ENCODE results near the gene WTIP.
"Not testable (repeated sequence)": the region's sequence is repeated elsewhere in the genome, so short reads cannot be mapped to it uniquely, and the experiment has no call there.

WTIP gene

DNA sequence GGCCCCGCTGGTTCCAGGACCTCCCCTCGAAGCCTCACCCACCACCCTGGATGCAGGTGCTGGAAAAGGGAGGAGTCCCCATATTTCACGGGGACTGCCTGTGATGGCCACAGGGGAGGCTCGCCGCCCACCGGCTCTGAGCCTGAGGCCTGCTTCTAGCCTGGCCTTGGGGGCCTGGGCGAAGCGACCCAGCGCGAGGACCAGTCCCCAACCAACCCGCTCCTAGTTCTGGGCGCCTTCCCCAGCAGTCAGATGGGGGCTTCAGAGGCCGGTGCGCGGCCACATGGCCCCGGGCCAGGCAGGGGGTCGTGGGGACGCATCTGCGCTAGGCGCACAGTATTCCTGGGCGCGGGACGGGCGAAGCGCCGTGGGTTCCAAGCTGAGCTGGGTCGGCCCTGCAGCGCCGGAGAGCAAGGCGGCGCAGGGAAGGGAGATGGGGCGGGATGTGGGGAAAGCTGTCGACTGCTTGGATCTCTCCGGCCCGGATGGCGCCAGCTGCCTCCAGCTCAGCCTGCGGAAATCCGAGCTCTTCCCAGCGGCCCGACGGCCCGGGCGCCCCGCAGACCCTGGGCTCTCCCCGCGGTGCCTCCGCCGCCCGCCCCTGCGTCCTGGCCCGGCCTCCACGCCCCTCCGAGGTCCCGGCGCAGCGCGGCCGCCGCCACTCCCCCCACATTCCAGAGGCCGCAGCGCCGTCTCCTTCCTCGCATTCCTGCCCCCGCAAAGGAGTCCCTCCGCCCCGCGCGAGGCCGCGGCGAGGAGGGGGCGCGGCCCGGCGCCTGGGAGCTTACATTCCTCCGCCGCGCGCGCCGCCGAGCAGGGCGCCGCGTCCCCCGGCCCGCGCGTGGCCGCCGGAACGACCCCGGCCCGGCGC, at the start of gene WTIP:
TSS of gene WTIP (plus strand) at position 788 of the 871 bp plus-strand sequence. CDS start 217 bp downstream, outside the sequence.
- DNase-seq: peak; percentile 48

DNA sequence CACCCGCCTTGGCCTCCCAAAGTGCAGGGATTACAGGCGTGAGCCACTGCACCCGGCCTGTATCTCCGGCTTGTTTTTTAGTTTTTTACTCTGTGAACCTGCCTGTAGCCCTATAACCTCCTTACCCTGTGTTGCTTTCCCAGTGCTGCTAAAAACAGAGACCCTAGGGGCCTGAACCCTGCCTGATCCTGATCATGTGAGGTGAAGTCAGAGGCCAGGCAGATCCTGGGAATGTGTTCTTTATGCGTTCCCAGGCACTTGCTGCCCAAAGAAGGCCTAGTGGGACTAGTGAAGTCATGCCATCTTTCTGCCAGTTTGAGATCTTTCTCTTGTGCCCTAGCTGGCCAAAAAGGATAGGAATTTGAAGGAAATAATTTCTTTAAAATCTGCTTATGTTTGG, 48.8 kb upstream of the WTIP start:
- DNase-seq: no peak

DNA sequence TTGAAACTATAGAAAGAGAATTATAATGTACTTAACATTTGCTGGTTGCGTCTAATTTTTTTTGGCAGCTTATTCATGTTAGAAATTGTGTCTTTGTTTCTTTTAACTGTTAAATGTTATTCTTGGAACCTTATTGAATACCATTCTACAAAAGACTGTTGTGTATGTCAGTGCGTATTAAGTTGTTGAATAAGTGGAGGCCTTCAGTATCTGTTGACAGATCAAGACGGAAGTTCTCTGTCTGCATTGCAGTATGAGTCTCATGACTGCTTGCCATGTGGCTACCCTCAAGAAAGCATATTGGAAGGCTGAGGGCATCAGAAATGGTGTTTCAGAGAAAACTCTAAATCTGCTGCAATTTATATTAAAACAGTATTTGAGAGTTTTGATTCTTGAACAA, 44.8 kb upstream of the WTIP start:
- no peak for DNase-seq

DNA sequence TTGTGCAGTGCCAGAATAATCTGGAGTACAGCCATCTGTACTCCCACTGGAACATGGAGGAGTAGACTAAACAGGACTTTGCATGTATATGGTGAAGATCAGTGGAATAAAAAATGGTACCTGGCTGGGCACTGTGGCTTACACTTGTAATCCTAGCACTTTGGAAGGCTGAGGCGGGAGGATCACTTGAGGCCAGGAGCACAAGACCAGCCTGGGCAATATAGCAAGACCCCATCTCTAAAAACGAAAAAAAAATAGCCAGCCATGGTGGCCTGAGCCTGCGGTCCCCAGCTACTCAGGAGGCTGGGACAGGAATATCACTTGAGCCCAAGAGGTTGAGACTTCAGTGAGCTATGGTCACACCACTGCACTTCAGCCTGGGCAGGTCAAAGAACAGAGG, 33.4 kb upstream of the WTIP start:
- DNase-seq: no peak

DNA sequence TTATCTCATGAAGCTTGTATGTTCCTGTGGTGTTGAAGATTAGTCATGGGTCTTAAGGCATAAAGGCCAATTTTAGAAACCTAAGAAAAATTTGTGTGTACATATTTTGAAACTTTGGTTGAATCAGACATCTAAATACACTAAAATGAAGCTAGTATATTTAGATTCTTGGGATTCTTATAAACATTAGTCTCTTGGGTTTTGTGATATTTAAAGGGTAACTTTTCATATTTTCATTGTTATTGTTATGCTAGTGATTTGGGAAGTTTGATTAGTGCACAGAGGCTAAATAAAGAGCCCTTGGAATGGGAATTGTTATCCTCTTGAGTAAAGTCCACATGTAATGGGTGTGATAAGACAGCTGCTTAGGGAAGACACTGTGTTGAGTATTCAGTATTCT, 28.8 kb upstream of the WTIP start:
- no peak for DNase-seq

DNA sequence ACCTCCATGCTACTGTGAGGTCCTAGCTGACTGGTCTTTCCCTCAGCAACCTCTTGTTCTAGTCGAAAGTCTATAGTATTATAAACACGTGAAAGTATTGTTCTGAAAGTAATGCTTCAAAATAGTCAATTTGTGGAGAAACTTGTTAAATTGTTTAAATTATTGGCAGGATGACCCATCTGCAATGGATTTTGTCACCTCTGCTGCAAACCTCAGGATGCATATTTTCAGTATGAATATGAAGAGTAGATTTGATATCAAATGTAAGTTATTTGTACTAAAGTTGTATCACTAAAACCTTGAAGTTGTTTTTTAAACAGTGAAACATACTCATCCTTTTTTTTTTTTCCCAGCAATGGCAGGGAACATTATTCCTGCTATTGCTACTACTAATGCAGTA, 27.5 kb upstream of the WTIP start:
- no peak for DNase-seq

DNA sequence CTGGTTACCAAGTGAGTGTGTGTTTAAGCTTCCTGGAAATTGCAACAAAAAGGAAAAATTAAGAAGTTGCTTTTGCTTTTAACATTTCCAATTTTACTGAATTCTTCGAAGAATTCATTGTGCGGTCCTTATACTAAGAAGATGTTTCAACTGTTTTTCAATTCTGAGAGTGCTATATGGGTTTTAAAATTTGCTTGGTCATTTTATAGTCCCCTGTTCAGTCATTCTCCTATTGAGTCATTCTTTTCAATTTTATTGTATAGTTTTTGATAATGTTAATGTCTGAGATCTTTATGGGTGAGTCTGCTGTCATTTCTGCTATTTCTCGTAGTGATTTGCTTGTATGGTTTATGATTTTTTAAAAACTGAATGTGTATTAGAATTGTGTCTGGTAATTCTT, 26.9 kb upstream of the WTIP start:
- no peak for DNase-seq

DNA sequence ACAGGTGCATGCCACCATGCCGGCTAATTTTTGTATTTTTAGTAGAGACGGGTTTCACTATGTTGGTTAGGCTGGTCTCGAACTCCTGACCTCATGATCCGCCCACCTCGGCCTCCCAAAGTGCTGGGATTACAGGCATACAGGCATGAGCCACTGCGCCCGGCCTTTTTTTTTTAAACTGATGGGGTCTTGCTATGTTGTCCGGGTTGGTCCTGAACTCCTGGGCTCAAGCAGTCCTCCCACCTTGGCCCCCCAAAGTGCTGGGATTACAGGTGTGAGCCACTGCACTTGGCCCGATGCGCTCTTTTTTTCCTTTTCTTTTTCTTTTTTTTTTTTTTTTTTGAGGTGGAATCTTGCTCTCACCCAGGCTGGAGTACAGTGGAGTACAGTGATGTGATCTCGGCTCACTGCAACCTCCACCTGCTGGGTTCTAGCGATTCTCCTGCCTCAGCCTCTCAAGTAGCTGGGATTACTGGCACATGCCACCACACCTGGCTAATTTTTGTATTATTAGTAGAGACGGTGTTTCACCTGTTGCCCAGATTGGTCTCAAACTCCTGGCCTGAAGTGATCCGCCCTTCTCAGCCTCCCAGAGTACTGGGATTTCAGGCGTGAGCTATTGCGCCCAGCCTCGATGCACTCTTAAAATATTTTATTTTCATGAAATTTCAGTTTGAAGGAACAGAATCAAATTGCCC, 25.6 kb upstream of the WTIP start:
- not testable (repeated sequence) for DNase-seq

DNA sequence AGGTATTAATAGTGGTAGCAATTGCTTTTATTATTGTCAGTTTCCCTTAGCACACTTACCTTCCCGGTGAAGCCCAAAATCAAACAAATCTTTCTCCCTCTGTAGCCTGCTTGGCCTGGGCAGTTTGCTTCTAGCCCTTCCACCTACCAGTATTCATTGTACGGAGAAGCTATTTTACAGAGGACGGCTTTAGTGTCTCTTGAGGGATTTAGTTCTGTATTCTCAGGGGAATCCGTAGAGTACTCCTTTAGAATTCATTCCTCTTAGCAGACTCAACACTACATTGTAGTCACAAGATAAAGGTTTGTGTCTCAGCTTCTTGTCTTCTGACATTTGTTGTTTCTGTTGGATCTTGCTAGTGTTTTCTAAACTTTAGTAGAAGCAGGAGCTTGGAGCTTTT, 24.1 kb upstream of the WTIP start:
- no peak for DNase-seq

DNA sequence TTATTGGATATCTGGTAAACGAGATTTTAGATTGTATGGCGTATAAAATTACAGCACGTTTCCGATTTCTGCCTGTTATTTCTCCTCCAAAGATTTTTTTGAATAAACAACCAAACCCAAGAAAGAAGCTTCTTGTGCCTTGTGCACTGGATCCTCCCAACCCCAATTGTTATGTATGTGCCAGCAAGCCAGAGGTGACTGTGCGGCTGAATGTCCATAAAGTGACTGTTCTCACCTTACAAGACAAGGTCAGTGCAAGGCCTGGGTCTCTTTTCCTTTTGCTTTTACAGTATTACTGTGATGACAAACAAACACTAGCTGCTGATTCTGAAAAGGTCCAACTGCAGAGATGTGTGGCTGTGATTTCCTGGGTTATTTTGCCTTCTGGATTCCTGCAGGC, 22.9 kb upstream of the WTIP start:
- DNase-seq: no peak

DNA sequence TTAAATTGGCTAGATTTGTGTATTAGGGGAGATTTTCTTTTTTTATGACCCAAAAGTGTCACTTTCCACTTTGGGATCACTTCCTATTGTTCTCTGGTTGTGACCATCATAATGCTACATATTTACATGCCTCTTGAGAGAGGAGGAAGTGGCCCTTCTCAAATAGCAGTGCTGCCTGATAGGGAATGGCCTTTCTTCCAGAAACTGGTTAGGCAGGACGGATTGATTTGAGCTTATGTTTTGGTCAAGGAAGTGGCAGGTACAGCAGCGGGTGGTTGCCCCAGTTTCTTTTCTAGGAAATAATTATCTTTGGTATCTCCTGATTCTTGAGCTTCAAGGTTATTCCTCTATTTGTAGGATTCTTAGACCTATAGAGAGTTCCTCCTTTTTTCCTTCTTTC, 21.9 kb upstream of the WTIP start:
- no peak for DNase-seq

DNA sequence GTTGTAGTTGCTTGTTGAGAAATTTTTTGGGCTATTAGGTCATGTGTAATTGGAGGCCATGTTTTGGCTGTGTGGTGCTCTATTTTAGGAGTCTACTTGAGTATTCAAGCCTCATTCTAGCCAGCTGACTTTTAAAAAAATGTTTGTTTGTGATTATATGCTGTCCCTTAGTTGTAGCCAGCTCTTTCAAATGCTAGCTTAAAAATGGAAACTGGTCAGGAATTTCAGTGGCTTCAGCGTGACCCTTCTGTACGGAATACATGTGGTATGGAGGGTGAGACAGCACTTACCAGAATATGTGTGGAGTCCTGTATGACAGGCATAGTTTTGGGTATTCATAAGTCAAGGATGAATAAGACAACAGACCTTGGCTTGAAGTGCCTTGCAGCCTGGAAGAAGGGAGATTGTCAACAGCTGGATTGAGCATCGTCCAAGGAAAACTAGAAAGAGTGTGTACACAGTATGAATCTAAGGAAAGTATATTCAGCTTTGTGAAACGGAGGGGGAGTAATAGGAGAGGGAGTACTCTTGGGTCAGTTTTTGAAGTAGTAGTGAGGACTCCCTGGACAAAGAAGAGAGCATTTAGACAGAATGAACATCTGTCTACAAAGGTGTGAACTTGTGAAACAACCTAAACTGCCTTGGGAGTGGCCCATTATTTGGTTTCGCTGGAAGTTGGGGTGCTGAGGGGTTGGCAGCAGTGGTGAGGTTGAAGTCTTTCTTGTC, 20.0 kb upstream of the WTIP start:
- DNase-seq: no peak

DNA sequence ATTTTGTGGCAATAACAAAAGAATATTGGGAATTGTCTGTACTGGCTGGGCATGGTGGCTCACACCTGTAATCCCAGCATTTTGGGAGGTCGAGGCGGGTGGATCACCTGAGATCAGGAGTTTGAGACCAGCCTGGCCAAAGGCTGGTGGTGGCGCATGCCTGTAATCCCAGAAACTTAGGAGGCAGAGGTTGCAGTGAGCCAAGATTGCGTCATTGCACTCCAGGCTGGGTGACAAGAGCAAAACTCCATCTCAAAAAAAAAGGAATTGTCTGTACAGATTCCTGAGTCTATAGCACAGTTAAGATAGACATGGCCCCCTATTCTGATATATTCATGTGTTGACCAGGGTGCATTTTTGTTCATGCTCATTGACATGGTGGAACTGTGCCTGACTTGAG, 16.8 kb upstream of the WTIP start:
- DNase-seq: not testable (repeated sequence)

DNA sequence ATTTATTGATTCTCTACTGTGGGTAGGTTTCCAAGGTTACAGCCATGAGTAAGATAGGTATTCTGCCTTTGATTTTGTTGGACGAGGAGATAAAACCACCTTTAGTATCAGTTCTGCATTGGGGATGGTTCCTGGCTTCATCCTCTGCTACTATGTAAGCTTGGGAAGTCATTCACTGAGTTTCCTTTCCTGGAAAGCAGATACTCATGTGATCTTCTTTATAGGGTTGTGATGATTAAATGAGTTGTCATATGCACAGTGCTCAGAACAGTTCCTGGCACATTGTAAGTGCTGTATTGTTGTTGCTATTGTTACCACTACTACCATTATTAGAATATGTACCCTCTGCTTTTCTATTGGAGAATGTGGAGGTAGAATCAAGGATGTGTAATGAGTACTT, 13.1 kb upstream of the WTIP start:
- DNase-seq: no peak

DNA sequence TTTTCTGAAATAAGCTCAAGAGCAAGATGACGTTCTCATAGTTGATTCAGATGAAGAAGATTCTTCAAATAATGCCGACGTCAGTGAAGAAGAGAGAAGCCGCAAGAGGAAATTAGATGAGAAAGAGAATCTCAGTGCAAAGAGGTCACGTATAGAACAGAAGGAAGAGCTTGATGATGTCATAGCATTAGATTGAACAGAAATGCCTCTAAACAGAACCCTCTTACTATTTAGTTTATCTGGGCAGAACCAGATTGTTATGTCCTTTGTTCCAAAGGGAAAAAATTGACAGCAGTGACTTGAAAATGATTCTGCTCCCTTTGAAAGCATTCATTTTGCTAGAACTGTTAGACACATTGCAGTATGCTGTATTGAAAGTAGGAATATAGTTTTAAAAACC, 12.5 kb upstream of the WTIP start:
- not testable (repeated sequence) for DNase-seq

DNA sequence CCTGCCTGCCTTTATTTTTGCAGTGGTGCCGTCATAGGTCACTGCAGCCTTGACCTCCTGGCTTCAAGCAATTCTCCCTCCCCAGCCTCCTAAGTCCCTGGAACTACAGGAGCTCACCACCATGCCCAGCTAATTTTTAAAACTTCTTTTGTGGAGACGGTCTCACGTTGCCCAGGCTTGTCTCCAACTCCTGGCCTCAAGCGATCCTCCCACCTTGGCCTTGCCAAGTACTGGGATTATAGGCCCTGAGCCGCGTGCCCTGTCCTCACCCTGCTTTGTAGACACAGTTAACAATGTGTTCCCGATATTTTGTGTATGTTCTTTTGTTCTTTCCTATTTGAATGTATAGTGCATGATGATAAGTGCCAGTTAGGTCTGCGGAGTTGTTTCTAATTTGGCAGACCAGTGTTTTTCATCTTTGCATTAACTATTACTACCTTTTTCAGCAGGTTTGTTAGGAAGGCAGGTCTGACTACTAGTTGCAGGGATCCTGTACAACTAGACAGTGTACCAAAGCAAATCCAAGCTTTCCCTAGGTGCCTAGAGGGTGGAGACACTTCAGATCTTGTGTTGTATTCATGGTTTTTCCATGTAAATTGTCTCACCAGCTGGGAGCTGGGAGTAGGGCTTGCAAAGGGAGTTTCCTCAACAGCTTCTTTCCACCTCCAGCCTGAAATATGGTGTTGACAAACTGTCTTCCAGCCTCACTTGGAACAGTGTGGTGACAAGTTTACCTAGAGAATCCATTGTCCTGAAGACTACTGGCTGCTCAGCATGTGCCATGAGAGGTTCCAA, 9.5 kb upstream of the WTIP start:
- DNase-seq: no peak

DNA sequence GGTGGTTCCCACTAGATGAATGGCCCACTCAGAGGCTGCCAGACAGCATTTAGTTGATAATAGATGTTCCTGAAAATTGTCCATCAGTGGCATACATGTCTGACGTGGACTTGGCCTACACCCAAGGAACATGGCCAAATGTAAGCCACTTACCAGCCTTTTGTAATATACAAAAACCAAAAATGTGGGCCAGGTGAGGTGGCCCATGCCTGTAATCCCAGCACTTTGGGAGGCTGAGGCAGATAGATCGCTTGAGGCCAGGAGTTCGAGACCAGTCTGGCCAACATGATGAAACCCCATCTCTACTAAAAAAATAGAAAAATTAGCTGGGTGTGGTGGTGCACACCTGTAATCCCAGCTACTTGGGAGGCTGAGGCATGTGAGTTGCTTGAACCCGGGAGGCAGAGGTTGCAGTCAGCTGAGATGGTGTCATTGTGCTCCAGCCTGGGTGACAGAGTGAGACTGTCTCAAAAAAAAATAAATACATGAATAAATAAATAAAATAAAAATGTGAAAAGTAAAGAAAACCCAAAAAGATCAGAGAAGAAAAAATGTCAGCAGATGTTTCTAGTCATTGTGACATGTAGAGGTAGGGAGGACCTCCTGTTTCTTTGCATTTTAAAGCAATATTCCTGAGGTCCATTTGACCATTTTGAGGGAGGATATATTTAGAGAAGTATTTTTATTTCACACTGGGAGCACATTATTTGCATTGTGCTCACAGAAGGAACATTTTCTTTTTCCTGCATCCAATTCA, 7.1 kb upstream of the WTIP start:
- peak; percentile 26 for DNase-seq

DNA sequence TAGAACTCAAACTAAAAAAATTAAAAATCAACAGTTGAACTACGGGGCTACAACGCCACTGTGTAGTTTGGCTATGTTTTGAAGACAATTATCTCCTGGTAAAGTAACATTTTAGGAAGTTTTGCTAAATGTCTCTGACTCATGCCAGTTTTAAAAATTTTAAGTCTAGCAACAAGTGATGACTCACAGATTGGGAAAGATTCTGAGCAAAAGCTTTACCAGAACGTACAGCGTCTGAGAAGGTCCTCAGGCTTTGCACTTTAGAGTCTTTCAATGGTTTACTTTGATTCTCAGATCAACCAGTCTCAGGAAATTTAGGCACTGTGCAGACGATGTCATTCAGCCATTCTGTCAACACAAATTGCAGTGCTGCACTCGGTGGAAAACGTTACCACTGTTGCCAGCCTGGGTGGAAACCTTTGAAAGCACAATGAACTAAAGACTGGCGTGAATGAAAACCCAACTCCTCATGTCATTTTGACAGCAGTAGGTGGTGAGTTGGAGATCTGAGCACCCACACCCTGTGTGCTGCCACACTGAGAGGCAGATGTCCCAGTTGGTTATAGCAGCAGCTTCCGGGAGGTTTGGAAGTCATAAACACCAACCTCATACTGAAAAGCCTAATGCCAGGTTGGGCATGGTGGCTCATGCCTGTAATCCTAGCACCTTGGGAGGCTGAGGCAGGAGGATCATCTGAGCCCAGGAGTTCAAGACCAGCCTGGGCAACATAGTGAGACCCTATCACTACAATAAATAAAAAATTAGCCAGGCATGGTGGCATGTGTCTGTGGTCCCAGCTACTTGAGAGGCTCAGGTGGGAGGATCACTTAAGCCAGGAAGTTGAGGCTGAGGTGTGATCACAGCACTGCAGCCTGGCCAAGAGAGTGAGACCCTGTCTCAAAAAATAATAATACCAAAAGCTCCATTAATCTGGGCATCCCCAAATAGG, 6.3 kb upstream of the WTIP start:
- DNase-seq: no peak

DNA sequence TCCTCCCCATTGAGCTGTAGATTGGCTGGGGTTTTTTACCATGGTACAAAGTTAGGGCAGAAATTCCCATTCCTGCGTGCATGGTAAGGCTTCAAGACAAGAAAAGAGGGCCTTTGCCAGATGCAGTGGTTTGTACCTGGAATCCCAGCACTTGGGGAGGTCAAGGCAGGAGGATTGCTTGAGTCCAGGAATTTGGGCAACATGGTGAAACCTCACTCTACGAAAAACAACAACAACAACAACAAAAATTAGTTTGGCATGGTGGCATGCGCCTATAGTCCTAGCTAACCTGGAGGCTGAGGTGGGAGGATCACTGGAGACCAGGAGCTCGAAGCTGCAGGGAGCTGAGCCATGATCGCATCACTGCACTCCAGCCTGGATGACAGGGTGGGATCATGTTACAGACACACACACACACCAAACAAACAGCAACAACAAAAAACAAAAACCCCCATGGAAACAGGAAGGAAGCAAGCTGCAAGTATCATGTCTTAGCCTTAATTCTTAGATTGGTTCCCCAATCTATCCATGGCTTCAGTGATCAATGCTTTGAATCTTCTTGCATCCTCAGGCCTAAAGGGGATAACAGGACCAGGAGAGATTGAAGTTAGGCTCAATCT, 5.5 kb upstream of the WTIP start:
- DNase-seq: no peak

DNA sequence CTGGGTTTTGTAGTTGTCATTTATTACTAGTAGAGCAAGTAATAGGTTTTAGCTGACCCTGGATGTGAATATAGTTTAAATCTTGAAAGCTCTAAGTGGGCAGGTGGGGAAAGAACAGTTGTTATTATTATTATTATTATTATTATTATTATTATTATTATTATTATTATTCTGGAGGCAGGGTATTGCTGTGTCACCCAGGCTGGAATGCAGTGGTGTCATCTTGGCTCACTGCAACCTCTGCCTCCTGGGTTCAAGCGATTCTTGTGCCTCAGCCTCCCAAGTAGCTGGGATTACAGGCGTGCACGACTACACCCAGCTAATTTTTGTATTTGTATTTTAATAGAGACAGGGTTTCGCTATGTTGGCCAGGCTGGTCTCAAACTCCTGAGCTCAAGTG, 3.1 kb upstream of the WTIP start:
- not testable (repeated sequence) for DNase-seq
